ENCODE data around the gene ITPRIP. TPM values are rescaled to one million over a fixed set of nuclear protein-coding genes. Genes with fewer than 3 reads are reported as not detected.

ITPRIP gene
- total RNA-seq, 2 donors from 2014 or later, result 4.7 to 7.9 TPM

GRCh38 chr10:104273286-104273685, 65.0 kb downstream of the ITPRIP start:
- ATAC-seq, result no peak
- TF ChIP-seq POLR2A (IDR thresholded peaks at IDR 0.05) (no peak), CTCF (IDR thresholded peaks at IDR 0.05) (no peak)

GRCh38 chr10:104268713-104269645, 69.3 kb downstream of the ITPRIP start, which contains the start of gene GSTO2:
TSS of gene GSTO2 (plus strand) at chr10:104269184. CDS start at chr10:104274916, 5,732 bp downstream.
- H3K27me3 ChIP-seq, result no peaks in the 10 kb centered on the region
- H3K4me1 ChIP-seq, result peaks cover 13% of the 10 kb centered on the region
- H3K9me3 ChIP-seq, result no peaks in the 10 kb centered on the region
- ATAC-seq (peak; percentile 100), DNase-seq (peak; percentile 98 to 99 (median 99))
- H3K27ac ChIP-seq, result peak within 1 kb of the TSS; percentile 54 to 90 (median 74)
- 3 to 8% methylated on average over 10 to 58 of the region's 59 CpGs for WGBS, 2 donors
- intact Hi-C loops (cut with DNase I), result no loop called here
- peaks cover 0 to 9% of the 10 kb centered on the region in 2 donors for H3K36me3 ChIP-seq (replicated peaks in 1 of 2; ENCODE audit: insufficient read depth in 1 of 2, low read depth in 2 of 2)
- peak within 1 kb of the TSS; percentile 63 to 85 for H3K4me3 ChIP-seq
- TF ChIP-seq POLR2A (IDR thresholded peaks at IDR 0.05), result peak; percentile 37 to 83 (median 80)
- TF ChIP-seq CTCF (IDR thresholded peaks at IDR 0.05), result no peak

More at GRCh38 chr10:104273286-104273685, 65.0 kb downstream of the ITPRIP start:
- no peak for DNase-seq
- intact Hi-C loops (cut with DNase I), result no loop called here
- Histone ChIP-seq H3K4me1 (peaks cover 28% of the 10 kb centered on the region), H3K27me3 (no peaks in the 10 kb centered on the region), H3K4me3 (no peak overlapping the region), H3K27ac (no peak overlapping the region), H3K36me3 (replicated peaks in 1 of 2; ENCODE audit: insufficient read depth in 1 of 2, low read depth in 2 of 2) (no peaks in the 10 kb centered on the region), H3K9me3 (no peaks in the 10 kb centered on the region)
- 72% methylated on average over 1 of the region's 1 CpG for WGBS, 2 donors

DNA sequence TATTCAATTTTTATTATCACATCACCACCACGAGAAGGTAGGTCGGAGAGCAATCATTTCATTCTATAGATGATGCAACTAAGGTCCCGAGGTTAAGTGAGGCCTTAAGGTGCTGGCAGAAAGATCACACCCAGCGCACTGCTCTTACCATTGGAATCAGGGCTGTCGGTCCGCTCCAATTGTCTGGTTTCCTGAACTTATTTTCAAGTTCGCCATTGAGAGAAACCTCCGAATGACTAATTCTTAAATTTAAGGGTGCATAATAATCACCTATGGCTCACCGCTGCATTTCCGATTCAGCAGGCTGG, 69.9 kb downstream of the ITPRIP start:
- H3K27ac ChIP-seq, result peak overlapping the region; percentile 54 to 90 (median 74)
- 9 to 26% methylated on average over 7 to 10 of the region's 10 CpGs for WGBS, 2 donors
- DNase-seq, result no peak
- no peaks in the 10 kb centered on the region for H3K27me3 ChIP-seq
- H3K36me3 ChIP-seq (replicated peaks in 1 of 2; ENCODE audit: insufficient read depth in 1 of 2, low read depth in 2 of 2), result peaks cover 0 to 9% of the 10 kb centered on the region in 2 donors
- peaks cover 13% of the 10 kb centered on the region for H3K4me1 ChIP-seq
- H3K9me3 ChIP-seq, result no peaks in the 10 kb centered on the region
- intact Hi-C loops (cut with DNase I), result no loop called here
- no peak for ATAC-seq
- peak overlapping the region; percentile 63 to 85 for H3K4me3 ChIP-seq
- TF ChIP-seq POLR2A (IDR thresholded peaks at IDR 0.05) (no peak), CTCF (IDR thresholded peaks at IDR 0.05) (no peak)

GRCh38 chr10:104267721-104268404, 70.4 kb downstream of the ITPRIP start:
- intact Hi-C loops (cut with DNase I), result no loop called here
- TF ChIP-seq POLR2A (IDR thresholded peaks at IDR 0.05), result no peak
- ATAC-seq (no peak), DNase-seq (no peak)
- peak overlapping the region in 2 of 4 donors; percentile 82 to 90 for H3K27ac ChIP-seq
- WGBS, 2 donors, result 87 to 91% methylated on average over 14 of the region's 14 CpGs
- no peaks in the 10 kb centered on the region for H3K27me3 ChIP-seq
- H3K4me1 ChIP-seq, result peaks cover 13% of the 10 kb centered on the region
- no peaks in the 10 kb centered on the region for H3K9me3 ChIP-seq
- no peak overlapping the region for H3K4me3 ChIP-seq
- H3K36me3 ChIP-seq (replicated peaks in 1 of 2; ENCODE audit: insufficient read depth in 1 of 2, low read depth in 2 of 2), result peaks cover 0 to 9% of the 10 kb centered on the region in 2 donors

DNA sequence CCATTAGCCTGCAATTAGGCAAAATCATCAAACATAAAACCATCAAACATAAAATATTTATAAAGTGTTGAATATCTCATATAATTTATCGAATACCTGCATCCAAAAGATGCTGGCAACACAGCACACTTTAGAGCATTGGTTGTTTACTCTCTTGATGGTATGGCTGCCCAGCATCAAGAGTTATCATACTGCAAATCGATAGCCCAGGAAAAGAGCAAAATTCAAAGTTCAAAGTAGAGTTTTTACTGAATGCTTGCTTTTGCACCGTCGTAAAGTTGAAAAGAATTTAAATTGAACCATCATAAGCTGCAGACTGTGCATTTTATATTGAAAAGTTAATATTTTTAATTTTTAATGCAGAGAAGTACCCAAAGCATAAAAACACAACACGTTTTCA, 73.5 kb downstream of the ITPRIP start:
- H3K36me3 ChIP-seq (replicated peaks in 1 of 2; ENCODE audit: insufficient read depth in 1 of 2, low read depth in 2 of 2), result peaks cover 0 to 13% of the 10 kb centered on the region in 2 donors
- H3K9me3 ChIP-seq, result no peaks in the 10 kb centered on the region
- H3K4me1 ChIP-seq, result peaks cover 26% of the 10 kb centered on the region
- DNase-seq, result no peak
- no peaks in the 10 kb centered on the region for H3K27me3 ChIP-seq
- no peak for TF ChIP-seq CTCF (IDR thresholded peaks at IDR 0.05)
- no peak for TF ChIP-seq POLR2A (IDR thresholded peaks at IDR 0.05)
- no peak overlapping the region for H3K4me3 ChIP-seq
- no peak for ATAC-seq
- H3K27ac ChIP-seq, result no peak overlapping the region
- intact Hi-C loops (cut with DNase I), result no loop called here
- 71 to 75% methylated on average over 5 of the region's 5 CpGs for WGBS, 2 donors

Measured in body of pancreas (tissue), 4 donors.